HG03135 (cell line): ENCODE data around the gene IFT122.
"Not testable (repeated sequence)": the region's sequence is repeated elsewhere in the genome, so short reads cannot be mapped to it uniquely, and the experiment has no call there.

Experiments
- ATAC-seq: cut with Tn5 transposase; IDR thresholded peaks from one replicate; pipeline ENCODE4 v1.9.1; 2021; ENCODE audit warnings: mild to moderate bottlenecking, moderate library complexity; ENCODE audit not compliant: unreplicated experiment

IFT122 gene

GRCh38 chr3:129514110-129514509 is 74.1 kb downstream of the IFT122 start:
- no peak for ATAC-seq

DNA sequence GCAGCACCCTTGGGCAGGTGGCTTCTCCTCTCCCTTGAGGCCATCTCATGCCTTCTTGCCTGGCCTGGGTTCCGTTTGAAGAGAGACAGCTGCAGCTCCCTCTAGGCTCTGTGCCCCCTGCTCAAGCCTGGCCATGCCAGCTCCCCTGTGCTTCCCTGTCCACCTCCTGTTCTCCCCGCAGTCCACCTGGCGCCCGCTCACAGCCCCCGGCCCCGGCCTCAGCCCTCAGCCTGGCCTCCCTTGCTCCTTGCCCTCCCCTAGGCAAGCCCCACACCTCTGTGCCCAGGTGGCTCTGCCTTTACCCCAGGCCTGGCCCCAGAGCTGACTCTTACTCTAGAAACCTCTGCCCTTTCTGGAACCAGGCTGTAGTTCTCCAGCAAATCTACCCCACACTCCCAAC is 74.5 kb downstream of the IFT122 start:
- no peak for ATAC-seq

- not testable (repeated sequence) for ATAC-seq
These were observed 75.2 kb downstream of the IFT122 start for GRCh38 chr3:129515108-129515820.

DNA sequence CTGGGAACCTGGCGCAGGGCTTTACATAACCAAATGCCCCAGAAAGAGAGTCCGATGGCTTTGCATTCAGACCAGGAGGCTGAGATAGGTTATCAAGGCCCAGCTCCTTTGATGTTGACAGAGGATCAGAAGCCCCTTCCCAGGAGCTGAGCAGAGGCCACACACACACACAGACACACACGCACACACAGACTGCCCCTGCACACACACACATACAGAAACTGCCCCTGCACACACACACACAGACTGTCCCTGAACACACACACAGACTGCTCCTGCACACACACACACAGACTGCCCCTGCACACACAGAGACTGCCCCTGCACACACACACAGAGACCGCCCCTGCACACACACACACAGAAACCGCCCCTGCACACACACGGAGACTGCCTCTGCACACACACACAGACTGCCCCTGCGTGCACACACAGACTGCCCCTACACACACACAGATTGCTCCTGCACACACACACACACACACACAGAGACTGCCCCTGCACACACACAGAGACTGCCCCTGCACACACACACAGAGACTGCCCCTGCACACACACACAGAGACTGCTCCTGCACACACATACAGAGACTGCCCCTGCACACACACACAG is 75.9 kb downstream of the IFT122 start:
- ATAC-seq: not testable (repeated sequence)

GRCh38 chr3:129517516-129517915 is 77.5 kb downstream of the IFT122 start:
- no peak for ATAC-seq

GRCh38 chr3:129518038-129518561 is 78.1 kb downstream of the IFT122 start:
- no peak for ATAC-seq

DNA sequence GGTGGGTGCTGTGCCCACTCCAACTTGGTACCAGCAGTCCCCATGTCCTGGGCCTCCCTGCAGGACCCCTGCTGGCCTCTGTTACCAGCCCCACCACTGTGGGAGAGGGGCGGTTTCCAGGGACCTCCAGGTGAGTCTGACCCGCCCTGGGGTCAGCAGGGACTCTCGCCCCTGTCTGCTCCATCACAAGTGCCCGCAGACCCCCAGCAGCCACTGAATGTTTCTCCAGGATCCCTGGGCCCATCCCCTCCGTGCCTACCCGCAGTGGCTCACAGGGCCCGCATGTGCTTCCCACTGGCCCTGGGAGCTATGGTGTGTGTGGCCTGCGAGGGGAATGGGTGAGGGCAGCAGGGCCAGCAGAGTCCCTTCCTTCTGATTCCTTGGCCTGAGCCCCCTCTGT is 78.6 kb downstream of the IFT122 start:
- no peak for ATAC-seq

GRCh38 chr3:129519449-129519848 is 79.4 kb downstream of the IFT122 start:
- ATAC-seq: no peak

DNA sequence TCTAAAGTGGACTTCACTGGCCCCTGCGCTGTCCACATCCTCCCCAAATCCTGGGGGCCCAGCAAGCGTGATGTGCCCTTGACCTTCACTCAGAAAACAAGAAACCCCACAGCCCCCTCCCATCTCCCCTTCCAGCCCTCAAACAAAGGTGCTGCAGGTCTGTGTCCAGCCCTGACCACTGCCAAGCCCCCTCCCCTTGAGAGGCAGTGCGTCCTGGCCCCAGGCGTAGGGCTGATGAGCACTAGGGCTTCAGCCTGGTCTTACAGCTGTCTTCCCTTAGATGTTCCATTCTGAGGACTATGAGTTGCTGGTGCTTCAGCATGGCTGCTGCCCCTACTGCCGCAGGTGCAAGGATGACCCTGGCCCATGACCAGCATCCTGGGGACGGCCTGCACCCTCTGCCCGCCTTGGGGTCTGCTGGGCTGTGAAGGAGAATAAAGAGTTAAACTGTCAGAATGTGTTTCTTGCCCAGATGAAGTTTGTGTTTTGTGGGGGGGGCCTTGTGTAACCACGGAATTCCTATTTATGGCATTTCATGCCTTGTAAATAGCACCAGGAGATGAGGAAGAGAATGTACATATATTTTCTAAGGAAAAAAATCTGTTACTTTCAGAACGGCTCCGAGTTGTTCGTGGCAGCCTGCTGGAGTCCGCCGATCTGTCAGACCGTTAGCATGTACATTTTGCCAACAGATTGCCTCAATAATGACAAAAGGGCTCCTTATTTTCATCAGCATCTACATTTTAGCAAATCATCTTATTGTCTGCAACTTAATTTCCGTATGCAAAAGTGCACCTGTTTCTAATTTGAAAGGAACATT is 80.1 kb downstream of the IFT122 start:
- no peak for ATAC-seq

GRCh38 chr3:129520960-129521359 is 80.9 kb downstream of the IFT122 start:
- ATAC-seq: no peak

DNA sequence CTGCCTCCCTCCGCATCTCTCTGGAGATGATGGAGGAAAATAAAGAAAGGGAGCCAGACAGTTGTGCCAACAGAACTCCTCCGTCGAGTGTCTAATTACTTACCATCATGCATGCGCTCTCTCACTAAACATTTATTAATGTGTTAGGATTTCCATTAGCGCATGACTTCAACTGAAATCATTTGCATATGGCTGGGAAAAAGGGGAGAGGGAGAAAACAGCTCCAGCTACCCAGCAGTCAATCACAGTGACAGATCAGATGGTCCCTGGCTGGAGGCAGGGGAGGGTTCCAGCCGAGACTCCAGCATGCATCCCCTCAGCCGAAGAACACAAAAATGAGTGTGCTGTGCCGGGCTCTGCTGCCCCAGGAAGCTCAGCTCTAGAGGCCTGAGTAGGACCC is 81.6 kb downstream of the IFT122 start:
- no peak for ATAC-seq

DNA sequence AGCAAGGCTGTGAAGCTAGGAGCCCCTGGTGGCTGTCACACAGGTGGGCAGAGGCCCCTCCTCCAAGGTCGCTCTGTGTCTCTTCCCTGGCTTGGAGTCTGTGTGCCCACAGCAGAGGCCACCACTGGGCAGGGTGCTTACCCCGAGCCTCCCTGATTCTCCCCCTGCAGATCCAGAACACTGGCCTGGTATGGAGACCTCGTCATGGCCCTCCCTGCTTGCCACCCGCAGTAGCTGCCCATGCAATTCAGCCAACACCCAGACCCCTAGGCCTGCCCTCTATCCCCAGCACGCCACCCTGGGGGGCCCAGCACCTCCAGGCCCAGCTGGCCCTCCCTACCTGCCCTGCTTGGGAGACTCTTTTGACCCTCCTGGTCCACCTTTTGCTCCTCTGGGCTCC is 82.9 kb downstream of the IFT122 start:
- no peak for ATAC-seq

DNA sequence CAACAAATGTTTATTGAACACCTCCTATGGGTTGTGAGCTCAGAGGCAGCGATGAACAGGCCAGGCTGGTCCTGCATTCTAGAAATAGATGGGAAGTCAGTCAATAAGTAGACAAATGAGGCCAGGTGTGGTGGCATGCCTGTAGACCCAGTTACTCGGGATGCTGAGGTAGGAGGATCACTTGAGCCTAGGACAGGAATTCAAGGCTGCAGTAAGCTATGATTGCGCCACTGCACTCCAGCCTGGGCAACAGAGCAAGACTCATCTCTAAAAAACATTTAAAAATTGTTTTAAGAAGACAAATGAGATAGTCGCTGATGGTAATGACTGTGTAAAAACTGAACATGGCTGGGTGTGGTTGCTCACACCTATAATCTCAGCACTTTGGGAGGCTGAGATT is 84.1 kb downstream of the IFT122 start:
- ATAC-seq: no peak

DNA sequence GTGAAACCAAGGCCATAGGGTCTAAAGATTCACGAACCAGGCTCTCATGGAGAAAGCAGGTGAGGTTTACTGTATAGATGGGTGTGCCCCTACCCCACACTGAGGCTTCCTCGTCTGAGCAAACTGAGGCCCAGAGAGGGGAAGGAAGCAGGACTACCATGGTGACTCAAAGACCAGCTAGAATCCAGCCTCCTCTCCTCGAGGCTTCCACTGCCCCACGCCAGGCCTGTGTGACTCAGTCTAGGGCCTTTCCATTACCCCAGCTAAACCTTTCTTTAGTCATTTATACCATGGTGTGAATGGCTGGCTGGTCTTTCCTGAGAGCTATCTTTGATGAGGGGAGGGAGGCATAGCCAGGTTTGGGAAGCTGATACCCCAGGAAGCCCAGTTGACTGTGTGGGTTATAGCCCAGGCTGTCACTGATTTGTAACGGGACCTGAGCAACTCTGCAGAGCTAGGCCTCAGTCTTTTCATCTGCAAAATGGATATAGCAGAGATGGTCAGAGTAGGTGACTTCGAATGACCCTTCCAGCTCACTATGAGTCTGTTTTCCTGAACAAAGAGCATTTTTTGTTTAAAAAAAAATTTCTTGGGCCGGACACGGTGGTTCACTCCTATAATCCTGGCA is 85.4 kb downstream of the IFT122 start:
- ATAC-seq: no peak

- ATAC-seq: peak; percentile 83
These were observed 86.3 kb downstream of the IFT122 start for GRCh38 chr3:129526121-129526900.

- no peak for ATAC-seq
These were observed 87.2 kb downstream of the IFT122 start for GRCh38 chr3:129527262-129527661.

DNA sequence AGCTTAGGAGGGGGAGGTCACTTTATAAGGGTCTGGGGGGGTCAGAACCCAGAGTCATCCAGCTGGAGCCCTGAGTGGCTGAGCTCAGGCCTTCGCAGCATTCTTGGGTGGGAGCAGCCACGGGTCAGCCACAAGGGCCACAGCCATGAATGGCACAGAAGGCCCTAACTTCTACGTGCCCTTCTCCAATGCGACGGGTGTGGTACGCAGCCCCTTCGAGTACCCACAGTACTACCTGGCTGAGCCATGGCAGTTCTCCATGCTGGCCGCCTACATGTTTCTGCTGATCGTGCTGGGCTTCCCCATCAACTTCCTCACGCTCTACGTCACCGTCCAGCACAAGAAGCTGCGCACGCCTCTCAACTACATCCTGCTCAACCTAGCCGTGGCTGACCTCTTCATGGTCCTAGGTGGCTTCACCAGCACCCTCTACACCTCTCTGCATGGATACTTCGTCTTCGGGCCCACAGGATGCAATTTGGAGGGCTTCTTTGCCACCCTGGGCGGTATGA is 88.6 kb downstream of the IFT122 start, which contains the start of gene RHO:
TSS of gene RHO (plus strand) at position 51 of the 512 bp plus-strand sequence. CDS start at position 146, 95 bp downstream.
- ATAC-seq: no peak

- no peak for ATAC-seq
These were observed 89.6 kb downstream of the IFT122 start for GRCh38 chr3:129529436-129530210.

- no peak for ATAC-seq
These were observed 90.3 kb downstream of the IFT122 start for GRCh38 chr3:129530251-129530791.
